Activated CD4-positive, alpha-beta T cell treated with anti-CD3 and anti-CD28 coated beads for 1 hour (primary cell): ENCODE data around the gene PTPRN.

ENCODE experiments used
- DNase-seq: peaks from one replicate; pipeline ENCODE4 v3.0.0-alpha.2; 2020

The PTPRN gene

GRCh38 chr2:219286436-219287115 lies 22.6 kb downstream of the PTPRN start:
- DNase-seq: no peak

GRCh38 chr2:219285894-219286425 lies 23.2 kb downstream of the PTPRN start:
- DNase-seq: no peak

- no peak for DNase-seq
Measured at GRCh38 chr2:219285373-219285735, 23.8 kb downstream of the PTPRN start.

GRCh38 chr2:219284501-219285372 lies 24.5 kb downstream of the PTPRN start:
- DNase-seq: no peak

- DNase-seq: no peak
Measured at GRCh38 chr2:219282943-219283581, 26.1 kb downstream of the PTPRN start.

GRCh38 chr2:219282375-219282774 lies 26.8 kb downstream of the PTPRN start:
- DNase-seq: no peak

- no peak for DNase-seq
Measured at GRCh38 chr2:219281588-219281987, 27.6 kb downstream of the PTPRN start.

- DNase-seq: no peak
Measured at GRCh38 chr2:219280651-219281050, 28.6 kb downstream of the PTPRN start.

GRCh38 chr2:219279916-219280516 lies 29.2 kb downstream of the PTPRN start:
- DNase-seq: no peak

GRCh38 chr2:219279151-219279915 lies 29.9 kb downstream of the PTPRN start, which contains the start of gene DNAJB2:
Gene DNAJB2, plus strand, starts transcription at chr2:219279366. Its CDS starts 468 bp downstream, at chr2:219279834.
- DNase-seq: peak; percentile 98

- DNase-seq: no peak
Measured at GRCh38 chr2:219278655-219279150, 30.5 kb downstream of the PTPRN start.

GRCh38 chr2:219277703-219278654 lies 31.2 kb downstream of the PTPRN start:
- peak; percentile 64 for DNase-seq

- DNase-seq: no peak
Measured at GRCh38 chr2:219274361-219274921, 34.8 kb downstream of the PTPRN start.

- no peak for DNase-seq
Measured at GRCh38 chr2:219273937-219274336, 35.3 kb downstream of the PTPRN start.

- no peak for DNase-seq
Measured at GRCh38 chr2:219272995-219273394, 36.2 kb downstream of the PTPRN start.

GRCh38 chr2:219272356-219272755 lies 36.8 kb downstream of the PTPRN start:
- DNase-seq: no peak

GRCh38 chr2:219271021-219271420 lies 38.2 kb downstream of the PTPRN start:
- no peak for DNase-seq

GRCh38 chr2:219270055-219270372 lies 39.2 kb downstream of the PTPRN start:
- no peak for DNase-seq

GRCh38 chr2:219269362-219270054 lies 39.7 kb downstream of the PTPRN start:
- no peak for DNase-seq

GRCh38 chr2:219268294-219268693 lies 40.9 kb downstream of the PTPRN start:
- DNase-seq: no peak
